Chondrocyte (in vitro differentiated cells): ENCODE data around the gene PABPC5. TPM values are rescaled to one million over a fixed set of nuclear protein-coding genes. Genes with fewer than 3 reads are reported as not detected.
A peak's percentile ranks its signal among the peaks of the same experiment; 100 is the strongest.

ENCODE experiments used
- DNase-seq: peaks from one replicate; pipeline ENCODE4 v3.0.0; 2021; ENCODE audit warnings: mixed read lengths, low spot score
- H3K27ac Mint-ChIP-seq: one replicate; pipeline ENCODE4 v1.8.0; 2021; ENCODE audit warnings: mild to moderate bottlenecking, moderate library complexity, mixed read lengths; ENCODE audit not compliant: unreplicated experiment
- H3K27me3 Mint-ChIP-seq: 2 replicates; pipeline ENCODE4 v1.8.0; 2021; ENCODE audit warnings: low read depth, mixed read lengths
- H3K36me3 Mint-ChIP-seq: 2 replicates; pipeline ENCODE4 v1.8.0; 2021; ENCODE audit warnings: low read depth, mixed read lengths
- H3K4me1 Mint-ChIP-seq: 2 replicates; pipeline ENCODE4 v1.8.0; 2021; ENCODE audit warnings: low read depth, mild to moderate bottlenecking, mixed read lengths
- H3K4me3 Mint-ChIP-seq: one replicate; pipeline ENCODE4 v1.8.0; 2021; ENCODE audit warnings: mild to moderate bottlenecking, moderate library complexity, mixed read lengths; ENCODE audit not compliant: unreplicated experiment
- H3K9me3 Mint-ChIP-seq: 2 replicates; pipeline ENCODE4 v1.8.0; 2021; ENCODE audit warnings: low read depth, mixed read lengths
- CTCF ChIP-seq: fragments of 200-600 bp; sonication (generic); IDR thresholded peaks from 2 replicates; pipeline ENCODE4 v1.5.0; 2021; ENCODE audit warnings: antibody characterized with exemption, mild to moderate bottlenecking, moderate library complexity
- long read RNA-seq: library from polyadenylated mRNA; stranded (forward); transcript quantifications from one replicate; pipeline ENCODE4 v2.0.0, GENCODE V29; 2021
- total RNA-seq: library from RNA; stranded (reverse); gene quantifications from 3 replicates; pipeline ENCODE4 v1.2.1, GENCODE V29; 2021

The PABPC5 gene
- total RNA-seq, result 5.6 to 6.0 TPM (median 5.8 TPM) in 3 replicates
- long read RNA-seq, partial matches to known transcripts, result 0 of 8 reads
- long read RNA-seq, other reads (novel, unspliced or antisense), result 4 of 8 reads

- Mint-ChIP-seq H3K4me3 (peak within 1 kb of the TSS; percentile 81), H3K36me3 (no peaks in the 10 kb centered on the region), H3K27ac (peak within 1 kb of the TSS; percentile 98)
Measured at GRCh38 chrX:91434351-91435168, at the start of gene PABPC5. Gene PABPC5 (plus strand): TSS chrX:91434839. CDS start chrX:91435578, 739 bp downstream.

GRCh38 chrX:91389026-91389425, 45.6 kb upstream of the PABPC5 start:
- DNase-seq, result no peak
- no peak for TF ChIP-seq CTCF
- Mint-ChIP-seq H3K27ac (no peak overlapping the region), H3K4me1 (no peaks in the 10 kb centered on the region), H3K9me3 (peaks cover 4% of the 10 kb centered on the region), H3K27me3 (no peaks in the 10 kb centered on the region), H3K4me3 (no peak overlapping the region), H3K36me3 (no peaks in the 10 kb centered on the region)

More at GRCh38 chrX:91434351-91435168, at the start of gene PABPC5:
- Mint-ChIP-seq H3K27me3 (peaks cover 6% of the 10 kb centered on the region), H3K4me1 (peaks cover 24% of the 10 kb centered on the region), H3K9me3 (no peaks in the 10 kb centered on the region)
- peak; percentile 98 for DNase-seq
- no peak for TF ChIP-seq CTCF

GRCh38 chrX:91414713-91415112, 19.9 kb upstream of the PABPC5 start:
- Mint-ChIP-seq H3K4me1 (no peaks in the 10 kb centered on the region), H3K9me3 (peaks cover 16% of the 10 kb centered on the region), H3K4me3 (no peak overlapping the region), H3K27me3 (no peaks in the 10 kb centered on the region), H3K36me3 (no peaks in the 10 kb centered on the region), H3K27ac (no peak overlapping the region)
- no peak for DNase-seq
- TF ChIP-seq CTCF, result peak; percentile 82

- Mint-ChIP-seq H3K4me1 (peaks cover 24% of the 10 kb centered on the region), H3K27me3 (peaks cover 6% of the 10 kb centered on the region), H3K9me3 (no peaks in the 10 kb centered on the region)
Measured at GRCh38 chrX:91435395-91435794, 756 bp downstream of the PABPC5 start.

More at GRCh38 chrX:91435395-91435794, 756 bp downstream of the PABPC5 start:
- H3K27ac Mint-ChIP-seq, result peak overlapping the region; percentile 98
- H3K4me3 Mint-ChIP-seq, result peak overlapping the region; percentile 81
- DNase-seq, result no peak
- TF ChIP-seq CTCF, result no peak
- H3K36me3 Mint-ChIP-seq, result no peaks in the 10 kb centered on the region
